GM12872 (cell line): ENCODE results near the gene TMEM204.
A peak's percentile ranks its signal among the peaks of the same experiment; 100 is the strongest.

Experiments
- TF ChIP-seq, protein P1 (sequence below): IDR thresholded peaks from 3 replicates; pipeline ENCODE4 v1.5.1; 2011; ENCODE audit warnings: low read depth, mild to moderate bottlenecking, low read length, moderate library complexity; ENCODE audit not compliant: insufficient read depth

Gene TMEM204

DNA sequence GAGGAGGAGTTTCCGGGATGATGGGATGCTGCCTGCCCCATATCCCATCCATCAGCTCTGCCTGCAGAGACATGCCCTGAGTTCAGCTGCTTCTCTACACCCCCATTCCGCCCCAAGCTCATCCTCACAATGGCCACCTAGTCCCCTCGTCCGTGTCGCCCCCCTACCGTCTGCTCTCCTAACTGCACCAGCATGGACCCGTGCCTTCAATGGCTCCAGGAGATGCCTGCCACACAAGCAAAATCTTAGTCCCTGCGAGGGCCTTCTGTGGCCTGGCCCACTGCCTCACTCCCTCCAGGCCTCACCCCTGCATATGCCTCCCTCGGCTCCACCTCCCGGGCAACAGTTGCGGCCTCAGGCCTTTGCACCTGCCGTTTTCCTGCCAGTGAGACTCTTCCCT lies 42.1 kb upstream of the TMEM204 start:
- TF ChIP-seq, protein P1, sequence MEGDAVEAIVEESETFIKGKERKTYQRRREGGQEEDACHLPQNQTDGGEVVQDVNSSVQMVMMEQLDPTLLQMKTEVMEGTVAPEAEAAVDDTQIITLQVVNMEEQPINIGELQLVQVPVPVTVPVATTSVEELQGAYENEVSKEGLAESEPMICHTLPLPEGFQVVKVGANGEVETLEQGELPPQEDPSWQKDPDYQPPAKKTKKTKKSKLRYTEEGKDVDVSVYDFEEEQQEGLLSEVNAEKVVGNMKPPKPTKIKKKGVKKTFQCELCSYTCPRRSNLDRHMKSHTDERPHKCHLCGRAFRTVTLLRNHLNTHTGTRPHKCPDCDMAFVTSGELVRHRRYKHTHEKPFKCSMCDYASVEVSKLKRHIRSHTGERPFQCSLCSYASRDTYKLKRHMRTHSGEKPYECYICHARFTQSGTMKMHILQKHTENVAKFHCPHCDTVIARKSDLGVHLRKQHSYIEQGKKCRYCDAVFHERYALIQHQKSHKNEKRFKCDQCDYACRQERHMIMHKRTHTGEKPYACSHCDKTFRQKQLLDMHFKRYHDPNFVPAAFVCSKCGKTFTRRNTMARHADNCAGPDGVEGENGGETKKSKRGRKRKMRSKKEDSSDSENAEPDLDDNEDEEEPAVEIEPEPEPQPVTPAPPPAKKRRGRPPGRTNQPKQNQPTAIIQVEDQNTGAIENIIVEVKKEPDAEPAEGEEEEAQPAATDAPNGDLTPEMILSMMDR: no peak

GRCh38 chr16:1492082-1492922 lies 41.2 kb upstream of the TMEM204 start:
- TF ChIP-seq, protein P1: no peak

DNA sequence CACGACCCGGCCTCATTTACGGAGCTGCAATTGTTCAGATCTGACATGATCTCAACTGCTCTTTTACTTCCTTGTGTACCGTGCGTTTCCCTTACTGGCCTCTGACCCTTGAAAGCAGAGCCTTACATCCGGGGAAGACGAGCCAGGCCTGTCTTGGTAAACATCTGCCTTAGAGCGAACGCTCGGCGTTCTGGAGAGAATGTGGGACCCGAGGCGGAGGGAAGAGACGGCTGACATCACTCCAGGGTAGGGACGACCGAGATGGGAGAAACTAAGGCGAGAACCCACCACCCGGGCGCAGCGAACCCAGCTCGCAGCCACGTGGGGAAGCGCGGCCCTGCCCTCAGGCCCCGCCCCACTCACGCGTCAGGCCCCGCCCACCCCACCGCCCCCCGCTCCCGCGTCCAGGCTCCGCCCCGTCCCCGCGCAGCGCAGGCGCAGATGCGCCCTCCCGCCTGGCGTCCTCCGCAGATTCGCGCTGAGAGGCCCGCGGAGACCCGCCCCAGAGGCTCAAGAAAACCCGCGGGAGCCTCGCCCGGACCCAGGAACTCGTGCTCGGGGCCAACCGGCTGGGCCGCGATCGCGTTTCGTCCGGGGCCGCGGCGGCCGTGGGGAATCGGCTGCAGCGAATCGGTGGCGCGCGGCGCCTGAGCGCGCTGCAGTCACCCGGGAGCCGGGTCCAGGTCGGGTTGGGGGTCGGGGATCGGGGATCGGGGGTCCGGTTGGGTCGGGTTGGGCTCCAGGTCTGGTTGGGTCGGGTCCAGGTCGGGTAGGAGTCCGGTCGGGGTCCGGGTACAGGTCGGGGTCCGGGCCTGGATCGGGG lies 40.3 kb upstream of the TMEM204 start, which contains the start of gene TELO2:
TELO2 (plus strand) TSS at position 438 of the 823 bp plus-strand sequence. CDS start 922 bp downstream, outside the sequence.
- TF ChIP-seq, protein P1: no peak

GRCh38 chr16:1493746-1494094 lies 39.7 kb upstream of the TMEM204 start:
- TF ChIP-seq, protein P1: no peak

DNA sequence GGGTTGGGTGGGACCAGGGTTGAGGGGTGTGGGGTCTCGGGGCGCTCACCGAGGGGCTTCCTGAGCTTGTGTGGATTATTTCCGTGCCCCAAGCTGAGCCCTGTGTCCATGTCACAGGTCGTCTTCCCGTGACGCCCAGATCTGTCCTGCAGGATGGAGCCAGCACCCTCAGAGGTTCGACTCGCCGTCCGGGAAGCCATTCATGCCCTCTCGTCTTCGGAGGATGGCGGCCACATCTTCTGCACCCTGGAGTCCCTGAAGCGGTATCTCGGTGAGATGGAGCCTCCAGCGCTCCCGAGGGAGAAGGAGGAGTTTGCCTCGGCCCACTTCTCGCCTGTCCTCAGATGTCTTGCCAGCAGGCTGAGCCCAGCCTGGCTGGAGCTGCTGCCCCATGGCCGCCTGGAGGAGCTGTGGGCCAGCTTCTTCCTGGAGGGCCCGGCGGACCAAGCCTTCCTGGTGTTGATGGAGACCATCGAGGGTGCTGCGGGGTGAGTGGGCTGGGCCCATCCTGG lies 39.3 kb upstream of the TMEM204 start:
- TF ChIP-seq, protein P1: 0 out of 3 replicates have a peak, but pooled peaks have one; percentile 15

DNA sequence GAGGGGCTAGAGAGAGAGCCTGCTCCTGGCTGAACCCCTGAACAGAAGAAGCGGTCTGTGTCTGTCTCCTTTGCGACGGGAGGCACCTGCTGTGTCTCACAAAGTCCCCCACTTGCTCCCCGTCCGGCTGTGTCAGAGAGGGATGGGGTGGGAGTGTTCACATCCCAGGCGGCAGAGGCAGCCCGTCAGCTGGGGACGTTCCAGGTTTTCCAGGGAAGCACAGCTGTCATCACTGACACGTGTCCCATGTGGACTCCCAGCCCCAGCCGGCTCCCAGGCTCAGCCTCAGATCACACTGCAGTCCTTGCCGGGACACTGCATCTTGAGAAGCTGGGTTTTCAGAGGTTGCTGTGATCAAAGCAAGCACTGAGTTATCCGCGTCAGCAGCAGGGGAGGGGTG lies 38.8 kb upstream of the TMEM204 start:
- TF ChIP-seq, protein P1: no peak
